ENCODE measurements around the gene SLC35E1. TPM values are rescaled to one million over a fixed set of nuclear protein-coding genes. Genes with fewer than 3 reads are reported as not detected.

SLC35E1 gene
- total RNA-seq, 1 donor from 2014 or later: 24.8 TPM

DNA sequence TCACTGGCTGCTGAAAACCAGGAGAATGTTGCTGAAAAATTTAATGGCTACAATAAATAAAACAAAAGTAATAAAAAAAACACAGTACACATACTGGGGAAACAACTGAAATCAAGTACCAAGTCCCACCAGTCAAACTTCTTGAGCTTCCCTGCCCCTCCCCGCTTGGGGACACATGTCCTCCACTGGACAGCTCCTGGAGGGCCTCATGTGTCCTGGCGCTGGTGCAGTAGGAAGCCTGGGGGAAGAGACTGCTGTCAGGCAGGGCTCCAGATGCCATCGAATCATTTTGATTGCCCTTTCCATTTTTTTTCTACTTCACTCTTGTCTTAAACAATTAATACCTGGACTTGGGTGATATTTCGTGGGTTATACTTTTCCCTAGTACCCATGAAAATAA is 26.6 kb upstream of the SLC35E1 start:
- DNase-seq (ENCODE audit: low read depth in 2 of 2): no peak

DNA sequence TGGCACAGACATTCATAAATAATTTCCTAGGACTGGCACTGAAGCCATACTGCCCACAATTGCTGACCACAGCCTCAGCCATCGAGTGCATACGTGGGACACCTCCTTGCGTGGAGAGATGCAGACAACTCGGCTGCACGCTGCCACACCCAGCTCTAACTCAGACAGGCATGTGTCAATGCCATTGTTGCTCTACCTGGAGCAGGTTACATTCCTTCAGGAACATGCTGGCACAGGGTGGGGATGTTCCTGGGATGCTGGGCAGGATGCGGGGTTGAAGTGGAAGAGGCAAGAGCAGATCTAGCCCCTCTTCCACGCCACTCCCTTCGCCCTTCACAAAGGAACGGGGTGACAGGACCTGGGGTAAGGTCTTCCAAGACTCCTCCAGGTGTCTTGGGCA is 24.2 kb upstream of the SLC35E1 start:
- DNase-seq (ENCODE audit: low read depth in 2 of 2): no peak

DNA sequence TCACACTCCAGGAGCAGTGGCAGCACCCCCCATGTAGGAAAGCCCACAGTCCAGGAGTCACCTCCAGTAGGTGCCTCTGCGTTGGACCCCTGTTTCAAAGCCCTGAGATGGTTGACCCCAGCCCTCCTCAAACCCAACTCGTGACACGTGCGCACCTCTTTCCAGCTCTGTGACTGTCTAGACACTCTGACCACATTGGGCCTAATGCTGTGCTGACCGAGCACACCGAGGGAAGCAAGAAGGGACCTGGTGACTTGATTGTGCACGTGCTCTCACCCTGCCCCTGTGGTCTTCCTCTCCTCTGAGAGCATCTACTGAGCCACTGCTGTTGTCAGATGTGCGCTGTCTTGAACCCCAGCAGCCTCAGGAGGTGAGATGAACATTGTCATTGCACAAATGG is 22.9 kb upstream of the SLC35E1 start:
- DNase-seq (ENCODE audit: low read depth in 2 of 2): no peak

DNA sequence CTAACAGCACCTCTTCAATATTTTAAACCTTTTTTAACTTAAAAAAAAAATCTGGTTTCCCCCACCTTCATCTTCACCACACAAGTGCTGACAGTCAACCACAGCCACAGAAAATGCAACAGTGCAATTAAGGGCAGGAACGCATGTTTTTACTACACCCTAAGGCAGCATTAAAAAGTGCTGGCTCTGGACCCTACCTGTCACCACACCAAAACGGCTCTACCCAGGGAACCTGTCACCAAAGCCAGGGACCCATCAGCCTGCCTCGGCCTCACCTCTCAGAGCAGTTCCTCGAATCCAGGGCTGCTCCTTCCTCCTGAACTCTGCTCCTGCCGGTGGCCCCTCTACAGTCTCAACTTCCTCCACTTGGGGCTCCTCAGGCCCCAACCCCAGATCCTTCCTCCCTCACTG is 22.5 kb upstream of the SLC35E1 start:
- DNase-seq (ENCODE audit: low read depth in 2 of 2): no peak

DNA sequence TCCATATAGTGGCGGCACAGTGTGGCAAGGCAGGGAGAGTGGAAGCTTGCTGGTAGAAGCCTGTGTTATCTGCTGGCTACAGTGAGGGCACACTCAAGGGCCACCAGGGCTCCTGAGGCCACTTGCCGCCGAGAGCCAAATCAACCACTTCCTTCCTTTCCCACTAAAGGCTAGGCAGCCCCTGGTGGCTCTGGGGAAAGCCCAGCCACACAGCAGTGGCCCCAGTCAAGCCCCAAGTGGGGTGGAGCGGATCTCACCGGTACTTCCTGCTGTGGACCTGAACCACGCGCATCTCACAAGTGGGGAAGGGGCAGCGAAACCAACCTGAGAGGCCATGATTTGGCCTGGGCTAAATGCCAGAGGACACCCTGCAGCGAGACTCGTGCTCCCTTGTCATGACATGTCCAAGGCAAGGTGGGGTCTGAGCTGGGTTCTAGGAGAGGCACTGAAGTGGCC is 21.9 kb upstream of the SLC35E1 start:
- no peak for DNase-seq (ENCODE audit: low read depth in 2 of 2)

GRCh38 chr19:16593181-16593580 is 21.0 kb upstream of the SLC35E1 start:
- DNase-seq (ENCODE audit: low read depth in 2 of 2): no peak

- DNase-seq (ENCODE audit: low read depth in 2 of 2): peak in 1 of 2 donors; percentile 44
Observed at GRCh38 chr19:16591803-16592556, 19.8 kb upstream of the SLC35E1 start.

GRCh38 chr19:16590876-16591802 is 18.9 kb upstream of the SLC35E1 start:
- no peak for DNase-seq (ENCODE audit: low read depth in 2 of 2)

- DNase-seq (ENCODE audit: low read depth in 2 of 2): no peak
Observed at GRCh38 chr19:16589917-16590316, 17.7 kb upstream of the SLC35E1 start.

- no peak for DNase-seq (ENCODE audit: low read depth in 2 of 2)
Observed at GRCh38 chr19:16588824-16589577, 16.8 kb upstream of the SLC35E1 start.

GRCh38 chr19:16587833-16588823 is 15.9 kb upstream of the SLC35E1 start:
- DNase-seq (ENCODE audit: low read depth in 2 of 2): peak in 1 of 2 donors; percentile 48

GRCh38 chr19:16586991-16587832 is 15.0 kb upstream of the SLC35E1 start:
- peak in 1 of 2 donors; percentile 24 for DNase-seq (ENCODE audit: low read depth in 2 of 2)

DNA sequence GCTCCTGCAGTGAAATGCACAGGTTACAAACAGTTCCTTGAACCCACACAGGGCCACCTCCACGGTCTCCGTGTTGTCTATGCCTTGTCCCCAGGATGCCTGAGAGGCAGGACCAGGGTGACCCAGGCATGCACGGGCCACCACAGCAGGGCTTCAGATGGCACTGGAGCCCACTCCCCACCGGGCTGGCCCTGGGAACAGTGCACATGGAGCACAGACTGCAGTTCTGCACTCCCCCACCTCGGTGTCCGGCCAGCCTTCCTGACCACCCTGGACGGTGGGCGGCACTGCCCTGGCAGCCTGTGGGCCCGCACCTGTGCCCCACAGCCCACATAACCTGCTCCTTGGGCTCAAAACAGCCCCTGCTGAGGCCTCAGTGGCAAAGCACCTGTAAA is 14.3 kb upstream of the SLC35E1 start:
- DNase-seq (ENCODE audit: low read depth in 2 of 2): no peak

- DNase-seq (ENCODE audit: low read depth in 2 of 2): no peak
Observed at GRCh38 chr19:16585808-16586476, 13.7 kb upstream of the SLC35E1 start.

GRCh38 chr19:16585094-16585801 is 13.0 kb upstream of the SLC35E1 start:
- no peak for DNase-seq (ENCODE audit: low read depth in 2 of 2)

DNA sequence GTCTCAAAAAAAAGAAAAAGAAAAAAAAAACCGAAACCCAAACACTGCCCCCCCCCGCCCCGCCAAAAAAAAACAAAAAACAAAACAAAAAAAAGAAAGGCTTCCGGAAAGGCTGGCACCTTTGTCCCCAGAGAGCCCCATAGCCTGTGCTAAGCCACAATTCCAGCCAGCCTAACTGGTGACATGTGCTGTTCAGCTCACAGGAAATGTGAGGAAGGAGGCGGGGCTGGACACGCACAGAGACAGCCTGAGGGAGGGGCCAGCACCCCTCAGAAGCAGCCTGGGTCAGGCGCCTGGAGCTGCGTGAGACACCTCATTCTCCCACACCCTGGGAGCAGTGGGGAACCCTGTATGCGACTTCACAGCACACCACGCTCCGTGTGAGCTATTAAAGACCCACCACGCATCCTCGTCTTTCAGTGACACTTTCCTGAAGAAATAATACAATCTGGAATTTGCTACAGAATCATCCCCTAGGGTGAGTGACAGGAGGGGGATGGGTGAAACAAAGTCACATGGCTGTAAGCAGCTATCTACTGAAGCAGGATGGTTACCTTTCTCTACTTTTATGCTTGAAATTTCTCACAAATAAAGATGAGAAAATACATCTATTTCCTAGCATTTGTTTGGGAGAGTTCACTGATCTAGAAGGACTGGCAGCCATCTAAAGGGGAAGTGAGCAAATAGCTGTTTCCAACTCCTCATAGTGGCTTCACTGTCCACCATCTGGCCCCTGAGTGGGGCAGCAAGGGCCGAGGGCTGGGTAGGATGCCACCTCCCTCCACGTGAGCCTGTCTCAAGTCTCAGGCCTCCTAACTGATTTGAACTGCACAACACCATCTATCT is 12.3 kb upstream of the SLC35E1 start:
- peak; percentile 83 to 86 for DNase-seq (ENCODE audit: low read depth in 2 of 2)

GRCh38 chr19:16582486-16583261 is 10.5 kb upstream of the SLC35E1 start:
- DNase-seq (ENCODE audit: low read depth in 2 of 2): no peak
